ENCODE results near the gene AACS. TPM values are rescaled to one million over a fixed set of nuclear protein-coding genes. Genes with fewer than 3 reads are reported as not detected.

The AACS gene
- total RNA-seq, 1 experiment from 2014 or later, result 54.0 TPM

- TF ChIP-seq MXD4 (CRISPR knock-in tag; IDR thresholded peaks at IDR 0.05; ENCODE audit: borderline replicate concordance) (no peak), HMGA2 (CRISPR knock-in tag; IDR thresholded peaks at IDR 0.05) (no peak)
- TF ChIP-seq, protein P1, sequence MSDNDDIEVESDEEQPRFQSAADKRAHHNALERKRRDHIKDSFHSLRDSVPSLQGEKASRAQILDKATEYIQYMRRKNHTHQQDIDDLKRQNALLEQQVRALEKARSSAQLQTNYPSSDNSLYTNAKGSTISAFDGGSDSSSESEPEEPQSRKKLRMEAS (CRISPR knock-in tag; IDR thresholded peaks at IDR 0.05), result no peak
- TF ChIP-seq, protein P2, sequence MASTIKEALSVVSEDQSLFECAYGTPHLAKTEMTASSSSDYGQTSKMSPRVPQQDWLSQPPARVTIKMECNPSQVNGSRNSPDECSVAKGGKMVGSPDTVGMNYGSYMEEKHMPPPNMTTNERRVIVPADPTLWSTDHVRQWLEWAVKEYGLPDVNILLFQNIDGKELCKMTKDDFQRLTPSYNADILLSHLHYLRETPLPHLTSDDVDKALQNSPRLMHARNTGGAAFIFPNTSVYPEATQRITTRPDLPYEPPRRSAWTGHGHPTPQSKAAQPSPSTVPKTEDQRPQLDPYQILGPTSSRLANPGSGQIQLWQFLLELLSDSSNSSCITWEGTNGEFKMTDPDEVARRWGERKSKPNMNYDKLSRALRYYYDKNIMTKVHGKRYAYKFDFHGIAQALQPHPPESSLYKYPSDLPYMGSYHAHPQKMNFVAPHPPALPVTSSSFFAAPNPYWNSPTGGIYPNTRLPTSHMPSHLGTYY (CRISPR knock-in tag; IDR thresholded peaks at IDR 0.05), result no peak
- TF ChIP-seq, protein P3, sequence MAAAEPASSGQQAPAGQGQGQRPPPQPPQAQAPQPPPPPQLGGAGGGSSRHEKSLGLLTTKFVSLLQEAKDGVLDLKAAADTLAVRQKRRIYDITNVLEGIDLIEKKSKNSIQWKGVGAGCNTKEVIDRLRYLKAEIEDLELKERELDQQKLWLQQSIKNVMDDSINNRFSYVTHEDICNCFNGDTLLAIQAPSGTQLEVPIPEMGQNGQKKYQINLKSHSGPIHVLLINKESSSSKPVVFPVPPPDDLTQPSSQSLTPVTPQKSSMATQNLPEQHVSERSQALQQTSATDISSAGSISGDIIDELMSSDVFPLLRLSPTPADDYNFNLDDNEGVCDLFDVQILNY (CRISPR knock-in tag; IDR thresholded peaks at IDR 0.05), result no peak
Observed at GRCh38 chr12:125056306-125056705, 8.9 kb upstream of the AACS start (continued).

DNA sequence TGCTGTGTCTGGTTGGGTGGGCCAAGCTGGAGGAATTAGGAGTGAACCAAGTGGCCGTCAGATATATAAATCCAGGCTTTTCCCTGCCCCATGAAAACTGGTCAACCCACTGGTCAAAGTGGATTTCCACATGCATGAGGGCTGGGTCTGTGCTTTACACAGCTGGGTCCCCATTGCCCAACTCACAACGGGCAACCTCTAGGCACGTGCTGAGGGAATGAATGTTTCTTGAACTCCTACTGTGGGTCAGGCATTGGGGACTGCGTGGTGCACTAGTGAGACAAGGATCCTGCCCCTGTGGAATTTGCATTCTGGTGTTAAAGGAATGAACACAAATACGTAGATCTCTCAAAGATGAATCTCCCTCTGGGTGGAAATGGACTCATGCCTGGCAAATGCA, 7.5 kb upstream of the AACS start:
- no peak overlapping the region for H3K4me3 Mint-ChIP-seq
- peaks cover 32% of the 10 kb centered on the region for H3K36me3 Mint-ChIP-seq
- ChIA-PET CTCF (no interaction called here), POLR2A (no interaction called here)
- H3K9me3 Mint-ChIP-seq, result peaks cover 40% of the 10 kb centered on the region
- peaks cover 5% of the 10 kb centered on the region for H3K4me1 Mint-ChIP-seq
- TF ChIP-seq IRF2 (CRISPR knock-in tag; IDR thresholded peaks at IDR 0.05; ENCODE audit: borderline replicate concordance, low read depth) (no peak), ELF4 (CRISPR knock-in tag; IDR thresholded peaks at IDR 0.05; ENCODE audit: low read depth) (no peak), FOXK1 (CRISPR knock-in tag; IDR thresholded peaks at IDR 0.05) (no peak), FOXP4 (CRISPR knock-in tag; IDR thresholded peaks at IDR 0.05) (no peak), OVOL2 (CRISPR knock-in tag; IDR thresholded peaks at IDR 0.05; ENCODE audit: borderline replicate concordance) (no peak), TEAD1 (CRISPR knock-in tag; IDR thresholded peaks at IDR 0.05) (no peak), ATF3 (CRISPR knock-in tag; conservative IDR thresholded peaks at IDR 0.05) (no peak), SMAD3 (CRISPR knock-in tag; IDR thresholded peaks at IDR 0.05; ENCODE audit: borderline replicate concordance) (no peak), KAT7 (CRISPR knock-in tag; IDR thresholded peaks at IDR 0.05; ENCODE audit: borderline replicate concordance) (no peak), ZNF512 (CRISPR knock-in tag; IDR thresholded peaks at IDR 0.05; ENCODE audit: borderline replicate concordance) (no peak), SP1 (CRISPR knock-in tag; conservative IDR thresholded peaks at IDR 0.05) (no peak), ZNF317 (CRISPR knock-in tag; IDR thresholded peaks at IDR 0.05; ENCODE audit: borderline replicate concordance, low read depth) (no peak)
- TF ChIP-seq, protein P4, sequence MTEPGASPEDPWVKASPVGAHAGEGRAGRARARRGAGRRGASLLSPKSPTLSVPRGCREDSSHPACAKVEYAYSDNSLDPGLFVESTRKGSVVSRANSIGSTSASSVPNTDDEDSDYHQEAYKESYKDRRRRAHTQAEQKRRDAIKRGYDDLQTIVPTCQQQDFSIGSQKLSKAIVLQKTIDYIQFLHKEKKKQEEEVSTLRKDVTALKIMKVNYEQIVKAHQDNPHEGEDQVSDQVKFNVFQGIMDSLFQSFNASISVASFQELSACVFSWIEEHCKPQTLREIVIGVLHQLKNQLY (CRISPR knock-in tag; IDR thresholded peaks at IDR 0.05), result no peak
- 0 out of 2 replicates have a peak, but pooled peaks cover 3% of the 10 kb centered on the region for H3K27me3 Mint-ChIP-seq (ENCODE audit: low read depth)
- DNase-seq (ENCODE audit: low spot score) (no peak), ATAC-seq (no peak)
- no peak overlapping the region for H3K27ac Mint-ChIP-seq

All from WTC11 (cell line).